Lower lobe of right lung (tissue), 2 donors: ENCODE results near the gene CEMIP. TPM values are rescaled to one million over a fixed set of nuclear protein-coding genes. Genes with fewer than 3 reads are reported as not detected.
A peak's percentile ranks its signal among the peaks of the same experiment; 100 is the strongest.

Source experiments
- ATAC-seq, 2 donors: fragments of 200-7000 bp; cut with Tn5 transposase; one replicate each; pipeline ENCODE4 v1.9.1; 2020 to 2022; ENCODE audit warnings: mild to moderate bottlenecking in 2 of 2, moderate library complexity in 2 of 2
- DNase-seq: peaks from one replicate; pipeline ENCODE4 v3.0.0-alpha.2; 2020
- H3K27ac ChIP-seq: fragments of 200-600 bp; one replicate; pipeline ENCODE4 v1.8.0; 2022
- H3K27me3 ChIP-seq: fragments of 200-600 bp; one replicate; pipeline ENCODE4 v1.8.0; 2022; ENCODE audit warnings: low read depth
- H3K36me3 ChIP-seq: fragments of 200-600 bp; one replicate; pipeline ENCODE4 v1.8.0; 2022; ENCODE audit warnings: mild to moderate bottlenecking
- H3K4me1 ChIP-seq: fragments of 200-600 bp; one replicate; pipeline ENCODE4 v1.8.0; 2022
- H3K4me3 ChIP-seq: fragments of 200-600 bp; one replicate; pipeline ENCODE4 v1.8.0; 2022; ENCODE audit warnings: mild to moderate bottlenecking
- H3K9me3 ChIP-seq: fragments of 200-600 bp; one replicate; pipeline ENCODE4 v1.8.0; 2022
- CTCF ChIP-seq: fragments of 200-600 bp; IDR thresholded peaks from one replicate; pipeline ENCODE4 v1.8.0; 2022; ENCODE audit warnings: antibody characterized with exemption, mild to moderate bottlenecking
- intact Hi-C: fragments of 100-400 bp; cut with DNase I; formaldehyde crosslinking; loops from one replicate; pipeline ENCODE4 v1.11.0; 2022
- total RNA-seq: library from RNA; stranded (reverse); fragmentation: NEBNext Ultra II Directional; extraction: Animal tissue kit (Norgen Biotek cat#: 25700); gene quantifications from one replicate; pipeline ENCODE4 v1.2.1, GENCODE V29; 2021
- donor health status: DM: no; HTN: yes; CAD: no; lungs with severe emphysema.

The CEMIP gene
- total RNA-seq, 1 donor from 2014 or later = 7.3 TPM

GRCh38 chr15:80801891-80802680 lies 22.9 kb downstream of the CEMIP start:
- no peak for TF ChIP-seq CTCF
- no peaks in the 10 kb centered on the region for H3K9me3 ChIP-seq
- H3K4me3 ChIP-seq = no peak overlapping the region
- peak; percentile 55 to 72 for ATAC-seq
- DNase-seq = no peak
- no peaks in the 10 kb centered on the region for H3K4me1 ChIP-seq
- intact Hi-C loops = no loop called here
- no peak overlapping the region for H3K27ac ChIP-seq
- no peaks in the 10 kb centered on the region for H3K27me3 ChIP-seq
- H3K36me3 ChIP-seq = no peaks in the 10 kb centered on the region

GRCh38 chr15:80803580-80804525 lies 24.7 kb downstream of the CEMIP start:
- no peak for TF ChIP-seq CTCF
- Histone ChIP-seq H3K9me3 (no peaks in the 10 kb centered on the region), H3K4me3 (no peak overlapping the region), H3K36me3 (no peaks in the 10 kb centered on the region), H3K27ac (no peak overlapping the region), H3K4me1 (no peaks in the 10 kb centered on the region), H3K27me3 (no peaks in the 10 kb centered on the region)
- ATAC-seq (no peak), DNase-seq (no peak)
- intact Hi-C loops = no loop called here

GRCh38 chr15:80804970-80805495 lies 25.9 kb downstream of the CEMIP start:
- Histone ChIP-seq H3K36me3 (no peaks in the 10 kb centered on the region), H3K27ac (no peak overlapping the region), H3K27me3 (no peaks in the 10 kb centered on the region), H3K4me3 (no peak overlapping the region), H3K9me3 (no peaks in the 10 kb centered on the region), H3K4me1 (no peaks in the 10 kb centered on the region)
- intact Hi-C loops = no loop called here
- DNase-seq (no peak), ATAC-seq (no peak)
- no peak for TF ChIP-seq CTCF

GRCh38 chr15:80811781-80812315 lies 32.7 kb downstream of the CEMIP start:
- no peak for ATAC-seq
- no peaks in the 10 kb centered on the region for H3K4me1 ChIP-seq
- no peaks in the 10 kb centered on the region for H3K9me3 ChIP-seq
- TF ChIP-seq CTCF = no peak
- no peak overlapping the region for H3K27ac ChIP-seq
- no peak for DNase-seq
- intact Hi-C loops = no loop called here
- no peaks in the 10 kb centered on the region for H3K27me3 ChIP-seq
- H3K36me3 ChIP-seq = no peaks in the 10 kb centered on the region
- no peak overlapping the region for H3K4me3 ChIP-seq

GRCh38 chr15:80815106-80815505 lies 35.9 kb downstream of the CEMIP start:
- Histone ChIP-seq H3K27me3 (no peaks in the 10 kb centered on the region), H3K9me3 (no peaks in the 10 kb centered on the region), H3K36me3 (no peaks in the 10 kb centered on the region), H3K4me1 (no peaks in the 10 kb centered on the region), H3K4me3 (no peak overlapping the region), H3K27ac (no peak overlapping the region)
- DNase-seq = no peak
- intact Hi-C loops = no loop called here
- no peak for TF ChIP-seq CTCF
- no peak for ATAC-seq
